IPS-18c (cell line): ENCODE results near the gene FOXP2.

Experiments used
- H3K4me3 ChIP-seq: 2 replicates; pipeline ENCODE4 v1.7.0; 2013; ENCODE audit warnings: low read depth, mild to moderate bottlenecking, low read length, moderate library complexity; ENCODE audit not compliant: insufficient read depth
- H3K9me3 ChIP-seq: one replicate; pipeline ENCODE4 v1.6.1; 2013; ENCODE audit warnings: mild to moderate bottlenecking, low read length, moderate library complexity; ENCODE audit not compliant: control insufficient read depth, insufficient read depth

FOXP2 gene

GRCh38 chr7:114653364-114654088 is 238.9 kb downstream of the FOXP2 start:
- H3K4me3 ChIP-seq = no peak overlapping the region

GRCh38 chr7:114656466-114656865 is 241.9 kb downstream of the FOXP2 start:
- Histone ChIP-seq H3K9me3 (no peaks in the 10 kb centered on the region), H3K4me3 (no peak overlapping the region)

More at GRCh38 chr7:114653364-114654088, 238.9 kb downstream of the FOXP2 start:
- H3K9me3 ChIP-seq = no peaks in the 10 kb centered on the region

- Histone ChIP-seq H3K4me3 (no peak overlapping the region), H3K9me3 (no peaks in the 10 kb centered on the region)
Measured at GRCh38 chr7:114657279-114657678, 242.7 kb downstream of the FOXP2 start.

GRCh38 chr7:114658216-114658615 is 243.6 kb downstream of the FOXP2 start:
- Histone ChIP-seq H3K9me3 (no peaks in the 10 kb centered on the region), H3K4me3 (no peak overlapping the region)

GRCh38 chr7:114659409-114660125 is 245.0 kb downstream of the FOXP2 start:
- Histone ChIP-seq H3K9me3 (no peaks in the 10 kb centered on the region), H3K4me3 (no peak overlapping the region)

GRCh38 chr7:114660126-114660486 is 245.5 kb downstream of the FOXP2 start:
- no peaks in the 10 kb centered on the region for H3K9me3 ChIP-seq

GRCh38 chr7:114660753-114661152 is 246.1 kb downstream of the FOXP2 start:
- Histone ChIP-seq H3K4me3 (no peak overlapping the region), H3K9me3 (no peaks in the 10 kb centered on the region)

More at GRCh38 chr7:114660126-114660486, 245.5 kb downstream of the FOXP2 start:
- no peak overlapping the region for H3K4me3 ChIP-seq

- no peak overlapping the region for H3K4me3 ChIP-seq
Measured at GRCh38 chr7:114662002-114662677, 247.5 kb downstream of the FOXP2 start.

GRCh38 chr7:114663502-114663901 is 248.9 kb downstream of the FOXP2 start:
- no peaks in the 10 kb centered on the region for H3K9me3 ChIP-seq
- H3K4me3 ChIP-seq = no peak overlapping the region

More at GRCh38 chr7:114662002-114662677, 247.5 kb downstream of the FOXP2 start:
- no peaks in the 10 kb centered on the region for H3K9me3 ChIP-seq

GRCh38 chr7:114670676-114671075 is 256.1 kb downstream of the FOXP2 start:
- Histone ChIP-seq H3K9me3 (no peaks in the 10 kb centered on the region), H3K4me3 (no peak overlapping the region)

GRCh38 chr7:114671563-114672123 is 257.0 kb downstream of the FOXP2 start:
- H3K9me3 ChIP-seq = no peaks in the 10 kb centered on the region

GRCh38 chr7:114678116-114678515 is 263.5 kb downstream of the FOXP2 start:
- Histone ChIP-seq H3K4me3 (no peak overlapping the region), H3K9me3 (no peaks in the 10 kb centered on the region)

More at GRCh38 chr7:114671563-114672123, 257.0 kb downstream of the FOXP2 start:
- no peak overlapping the region for H3K4me3 ChIP-seq

GRCh38 chr7:114687238-114687637 is 272.6 kb downstream of the FOXP2 start:
- H3K4me3 ChIP-seq = no peak overlapping the region

GRCh38 chr7:114688443-114689055 is 273.9 kb downstream of the FOXP2 start:
- Histone ChIP-seq H3K4me3 (no peak overlapping the region), H3K9me3 (no peaks in the 10 kb centered on the region)

More at GRCh38 chr7:114687238-114687637, 272.6 kb downstream of the FOXP2 start:
- H3K9me3 ChIP-seq = no peaks in the 10 kb centered on the region

- H3K9me3 ChIP-seq = no peaks in the 10 kb centered on the region
- no peak overlapping the region for H3K4me3 ChIP-seq
Measured at GRCh38 chr7:114689406-114689805, 274.8 kb downstream of the FOXP2 start.

GRCh38 chr7:114691605-114692004 is 277.0 kb downstream of the FOXP2 start:
- H3K9me3 ChIP-seq = no peaks in the 10 kb centered on the region
- H3K4me3 ChIP-seq = no peak overlapping the region

- Histone ChIP-seq H3K4me3 (no peak overlapping the region), H3K9me3 (no peaks in the 10 kb centered on the region)
Measured at GRCh38 chr7:114695182-114695581, 280.6 kb downstream of the FOXP2 start.
